K562 (cell line): ENCODE results near the gene ARHGAP35. TPM values are rescaled to one million over a fixed set of nuclear protein-coding genes. Genes with fewer than 3 reads are reported as not detected.

Source experiments
- CGGBP1 ChIP-seq: fragments of 250-450 bp; sonication (Bioruptor Pico); IDR thresholded peaks from 2 replicates; pipeline ENCODE4 v1.9.0; 2021; ENCODE audit warnings: mild to moderate bottlenecking
- CHD1 ChIP-seq: fragments of 200-600 bp; sonication (generic); IDR thresholded peaks from one replicate; pipeline ENCODE4 v1.6.1; 2012; ENCODE audit warnings: mild to moderate bottlenecking, moderate library complexity, low read length, inconsistent platforms
- E2F3 ChIP-seq: fragments of 250-450 bp; sonication (Bioruptor Pico); IDR thresholded peaks from 2 replicates; pipeline ENCODE4 v1.4.0; 2020; ENCODE audit warnings: mild to moderate bottlenecking
- ETV6 ChIP-seq, 3 experiments: fragments of 150-350 bp in 1 of 3; sonication (generic) in 1 of 3; formaldehyde crosslinking in 1 of 3; IDR thresholded peaks; 2 replicates each; pipeline versions ENCODE4 v1.6.1 to v1.8.0; 2014 to 2022; ENCODE audit warnings: borderline replicate concordance in 2 of 3, low read depth in 2 of 3, antibody characterized with exemption in 1 of 3, low read length in 1 of 3, mild to moderate bottlenecking in 1 of 3, missing genetic modification reagents in 1 of 3
- HMGXB4 ChIP-seq: sonication (generic); formaldehyde crosslinking; IDR thresholded peaks from 2 replicates; pipeline ENCODE4 v1.8.1; 2023; ENCODE audit warnings: mild to moderate bottlenecking, missing genetic modification reagents
- IRF9 ChIP-seq: fragments of 450-650 bp; IDR thresholded peaks from 2 replicates; pipeline ENCODE4 v1.6.1; 2016; ENCODE audit warnings: missing biosample characterization, missing genetic modification characterization
- MCM2 ChIP-seq: fragments of 450-650 bp; IDR thresholded peaks from 2 replicates; pipeline ENCODE4 v1.6.1; 2017; ENCODE audit warnings: low read depth, mild to moderate bottlenecking
- MCM5 ChIP-seq: fragments of 450-650 bp; IDR thresholded peaks from 2 replicates; pipeline ENCODE4 v1.6.1; 2016; ENCODE audit warnings: low read depth
- NFXL1 ChIP-seq: fragments of 450-650 bp; formaldehyde crosslinking; IDR thresholded peaks from 2 replicates; pipeline ENCODE4 v1.4.0; 2021; ENCODE audit warnings: mild to moderate bottlenecking
- OTX1 ChIP-seq: fragments of 450-650 bp; formaldehyde crosslinking; IDR thresholded peaks from 2 replicates; pipeline ENCODE4 v1.4.0; 2022; ENCODE audit warnings: mild to moderate bottlenecking
- PHTF2 ChIP-seq: fragments of 250-450 bp; sonication (Bioruptor Pico); IDR thresholded peaks from 2 replicates; pipeline ENCODE4 v1.5.0; 2021; ENCODE audit warnings: mild to moderate bottlenecking
- PRPF4 ChIP-seq: fragments of 200-400 bp; formaldehyde crosslinking; IDR thresholded peaks from one replicate; pipeline ENCODE4 v1.6.1; 2017; ENCODE audit warnings: low read length, low read depth, mild to moderate bottlenecking; ENCODE audit not compliant: insufficient read depth, poor library complexity, severe bottlenecking
- RNF219 ChIP-seq: fragments of 250-450 bp; sonication (Bioruptor Pico); IDR thresholded peaks from 2 replicates; pipeline ENCODE4 v1.5.0; 2022; ENCODE audit warnings: mild to moderate bottlenecking
- SFPQ ChIP-seq: fragments of 200-400 bp; formaldehyde crosslinking; IDR thresholded peaks from 2 replicates; pipeline ENCODE4 v1.6.1; 2017; ENCODE audit warnings: mild to moderate bottlenecking, low read depth, low read length, moderate library complexity
- SP2 ChIP-seq: IDR thresholded peaks from 2 replicates; pipeline ENCODE4 v1.6.1; 2011; ENCODE audit warnings: mild to moderate bottlenecking, low read depth, low read length, moderate library complexity; ENCODE audit not compliant: poor library complexity, severe bottlenecking; ENCODE audit errors: extremely low read depth
- ZNF280A ChIP-seq: fragments of 450-650 bp; IDR thresholded peaks from 2 replicates; pipeline ENCODE4 v1.6.1; 2018; ENCODE audit warnings: mild to moderate bottlenecking, low read depth; ENCODE audit not compliant: partially characterized antibody
- ZNF311 ChIP-seq: fragments of 250-450 bp; sonication (Bioruptor Pico); IDR thresholded peaks from 2 replicates; pipeline ENCODE4 v1.4.0; 2020; ENCODE audit warnings: mild to moderate bottlenecking, moderate library complexity
- polyA plus RNA-seq, 8 experiments: library from polyadenylated mRNA; depleted of rRNA in 4 of 8; stranded (reverse) in 5 of 8; unstranded in 3 of 8; fragments of >200 nt; fragmentation: Nextera tagmentation in 2 of 8; fragmentation: Illumina TruSeq in 1 of 8; extraction: Ambion mirVana in 2 of 8; extraction: Trizol in 1 of 8; gene quantifications; 2 replicates each; pipeline versions ENCODE4 v1.2.1 to v1.2.3, GENCODE V29; 2011 to 2014; ENCODE audit warnings: inconsistent platforms in 1 of 8, missing spikeins in 1 of 8
- total RNA-seq, 7 experiments: library from RNA; depleted of rRNA in 6 of 7; stranded (reverse); fragments of >200 nt in 6 of 7; fragmentation: Illumina TruSeq in 2 of 7; extraction: Trizol in 2 of 7; gene quantifications; 2 replicates each; pipeline versions ENCODE4 v1.2.1 to v1.2.3, GENCODE V29; 2011 to 2021; ENCODE audit warnings: low replicate concordance in 1 of 7

The ARHGAP35 gene
- total and polyA plus RNA-seq, 9 of the 15 experiments (the other 6 are each of a cell fraction or from before 2014, with no cell fraction given), result 0.27 to 26.4 (median 10.2) TPM

GRCh38 chr19:46860125-46860845 is 512 bp upstream of the ARHGAP35 start (continued):
- TF ChIP-seq SFPQ (no peak), OTX1 (0 out of 2 replicates have a peak, but pooled peaks have one; percentile 4), NFXL1 (no peak), IRF9 (no peak), ZNF311 (CRISPR knock-in tag) (no peak), CGGBP1 (no peak), RNF219 (CRISPR knock-in tag) (no peak), SP2 (peak; percentile 41), E2F3 (CRISPR knock-in tag) (peak; percentile 72; the same call in 1 of the 2 replicates), PHTF2 (CRISPR knock-in tag) (no peak), CHD1 (peak; percentile 94), ETV6 (IDR thresholded peaks at IDR 0.05; ENCODE audit: borderline replicate concordance in 1 of 2, low read depth in 2 of 2, low read length in 1 of 2) (no peak), ETV6 (CRISPR knock-in tag; IDR thresholded peaks at IDR 0.05; ENCODE audit: borderline replicate concordance) (0 out of 2 replicates have a peak, but pooled peaks have one; percentile 66), PRPF4 (peak; percentile 77), ZNF280A (no peak), HMGXB4 (CRISPR knock-in tag) (peak; percentile 45; the same call in 1 of the 2 replicates), MCM5 (no peak), MCM2 (no peak)
